Stimulated activated CD4-positive, alpha-beta T cell treated with anti-CD3 and anti-CD28 coated beads, TNF-alpha, amount 100 ng/mL, for 24 hours (primary cell): ENCODE data around the gene PRKAR1B.
"Not testable (repeated sequence)": the region's sequence is repeated elsewhere in the genome, so short reads cannot be mapped to it uniquely, and the experiment has no call there.

ENCODE experiments used
- DNase-seq, 3 experiments: peaks; one replicate each; pipeline ENCODE4 v3.0.0-alpha.2; 2020; ENCODE audit warnings: low read depth in 3 of 3

The PRKAR1B gene

DNA sequence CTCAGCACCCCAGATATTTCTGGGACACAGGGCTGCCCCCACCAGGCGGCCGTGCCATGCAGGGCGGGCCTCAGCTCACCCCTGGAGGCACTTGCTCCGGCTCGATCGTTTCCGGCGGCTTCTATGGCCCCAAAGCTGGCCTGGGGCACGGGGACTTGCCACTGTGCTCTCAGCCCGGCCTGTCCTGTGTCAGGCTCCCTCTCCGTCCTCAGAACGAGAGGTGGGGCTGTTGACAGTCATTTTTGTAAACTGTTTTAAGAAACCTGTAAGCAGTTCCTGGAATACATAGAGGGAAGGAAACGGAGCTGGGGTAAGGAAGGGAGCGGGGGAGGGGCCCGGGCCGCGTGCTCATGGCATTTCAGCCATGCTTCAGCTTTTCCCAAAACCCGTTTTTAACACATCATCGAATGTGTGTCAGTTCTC lies 30.7 kb upstream of the PRKAR1B start:
- no peak for DNase-seq

GRCh38 chr7:756928-757560 lies 30.0 kb upstream of the PRKAR1B start:
- DNase-seq = no peak

GRCh38 chr7:756231-756927 lies 29.3 kb upstream of the PRKAR1B start:
- DNase-seq = no peak

DNA sequence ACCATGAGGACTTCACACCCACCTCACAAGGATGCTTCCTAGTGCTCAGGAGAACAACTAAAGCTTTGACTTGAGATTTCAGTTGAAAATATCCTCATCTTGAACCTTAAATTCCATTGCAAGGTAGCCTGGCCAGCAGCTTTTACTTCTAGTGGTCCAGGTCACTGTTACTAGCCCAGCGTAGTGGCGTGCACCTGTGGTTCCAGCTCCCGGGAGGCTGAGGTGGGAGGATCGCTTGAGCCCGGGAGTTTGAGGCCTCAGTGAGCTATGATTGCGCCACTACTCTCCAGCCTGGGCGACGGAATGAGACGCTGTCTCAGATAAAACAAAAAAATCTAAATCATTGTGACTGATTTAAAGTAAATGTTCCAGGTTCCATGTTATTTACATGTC lies 28.3 kb upstream of the PRKAR1B start:
- no peak for DNase-seq

DNA sequence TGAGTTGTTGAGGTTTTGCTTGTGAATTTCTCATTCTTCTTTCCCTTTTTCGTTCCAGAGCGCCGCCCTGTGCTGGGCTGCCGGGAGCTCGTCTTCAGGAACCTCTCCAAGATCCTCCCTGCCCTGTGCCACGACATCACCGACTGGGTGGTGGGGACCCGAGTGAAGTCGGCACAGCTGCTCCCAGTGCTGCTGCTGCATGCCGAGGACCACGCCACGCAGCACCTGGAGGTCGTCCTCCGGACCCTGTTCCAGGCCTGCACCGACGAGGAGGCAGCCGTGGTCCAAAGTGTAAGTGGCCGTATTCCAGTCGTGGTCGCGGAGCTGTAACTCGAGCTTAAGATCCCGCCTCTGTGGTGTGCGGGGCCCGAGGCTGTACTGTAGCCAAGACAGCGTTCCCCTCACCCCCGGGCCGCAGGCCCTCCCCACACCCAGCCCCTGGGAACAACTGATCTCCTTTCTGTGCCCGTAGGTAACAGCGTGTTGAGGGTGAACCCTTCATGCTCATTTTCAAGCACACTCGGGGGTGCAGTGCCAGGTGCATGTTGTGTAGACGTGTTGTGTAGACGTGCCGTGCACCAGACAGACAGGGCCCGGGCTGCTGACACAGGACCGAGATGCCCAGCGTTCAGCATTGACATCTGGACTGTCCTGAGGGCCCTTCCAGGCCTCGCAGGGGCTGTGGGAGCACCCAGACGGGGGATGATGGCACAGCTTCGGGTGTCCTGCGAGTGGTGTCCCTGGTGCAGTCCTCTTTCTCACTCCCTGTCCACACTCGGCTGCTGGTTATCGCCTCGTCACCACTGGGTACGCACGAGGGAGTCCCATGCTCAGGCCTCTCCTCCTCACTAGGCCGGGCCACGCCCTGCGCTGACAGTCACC lies 27.7 kb upstream of the PRKAR1B start:
- DNase-seq = no peak

DNA sequence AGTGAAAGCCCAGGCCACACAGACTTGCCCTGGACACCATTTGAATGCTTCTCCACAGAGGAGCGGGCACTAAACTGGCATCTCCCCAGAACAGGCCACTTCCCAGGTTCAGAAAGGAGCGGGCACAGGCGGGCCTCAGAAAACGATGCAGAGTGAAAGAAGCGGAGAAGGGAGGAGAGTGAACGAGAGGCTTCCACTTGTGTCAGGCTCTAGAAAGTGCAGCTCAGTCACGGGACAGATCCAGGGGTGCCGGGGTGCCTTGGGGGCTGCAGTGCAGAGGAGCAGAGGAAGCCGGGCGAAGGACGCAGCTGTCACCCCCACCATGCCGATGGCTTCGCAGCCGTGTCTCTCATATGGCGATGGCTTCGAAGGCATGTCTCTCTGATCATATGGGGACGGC lies 26.1 kb upstream of the PRKAR1B start:
- no peak for DNase-seq

DNA sequence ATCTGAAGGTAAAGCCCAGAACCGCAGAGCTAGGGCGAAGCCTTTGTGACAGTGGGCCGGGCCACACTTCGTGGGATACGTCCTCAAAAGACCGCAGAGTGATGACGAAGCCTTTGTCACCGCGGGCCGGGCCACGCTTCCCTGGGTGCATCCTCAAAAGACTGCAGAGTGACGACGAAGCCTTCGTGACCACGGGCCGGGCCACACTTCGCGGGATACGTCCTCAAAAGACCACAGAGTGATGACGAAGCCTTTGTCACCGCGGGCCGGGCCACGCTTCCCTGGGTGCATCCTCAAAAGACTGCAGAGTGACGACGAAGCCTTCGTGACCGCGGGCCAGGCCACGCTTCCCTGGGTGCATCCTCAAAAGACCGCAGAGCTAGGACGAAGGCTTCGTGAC lies 25.2 kb upstream of the PRKAR1B start:
- DNase-seq = not testable (repeated sequence)

DNA sequence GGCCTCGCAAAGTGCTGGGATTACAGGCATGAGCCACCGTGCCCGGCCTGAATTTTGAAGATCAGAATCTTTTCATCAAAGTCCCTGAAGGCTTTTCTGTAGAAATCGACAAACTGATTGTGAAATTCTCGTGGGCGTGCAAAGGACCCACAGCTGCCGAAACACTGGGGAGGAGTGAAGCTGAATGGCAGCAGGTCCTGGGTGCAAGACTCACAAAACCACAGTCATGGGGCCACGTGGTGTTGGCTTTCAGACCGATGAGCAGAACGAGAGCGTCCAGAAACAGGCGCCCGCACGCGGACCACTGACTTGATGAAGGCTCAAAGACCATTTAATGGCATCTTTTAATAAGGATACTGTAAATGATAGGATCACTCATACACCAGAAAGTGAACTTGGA lies 24.7 kb upstream of the PRKAR1B start:
- no peak for DNase-seq

GRCh38 chr7:750111-750905 lies 23.2 kb upstream of the PRKAR1B start:
- DNase-seq = no peak

- DNase-seq = no peak
Observed at GRCh38 chr7:749140-749551, 22.1 kb upstream of the PRKAR1B start.

GRCh38 chr7:748446-748845 lies 21.4 kb upstream of the PRKAR1B start:
- no peak for DNase-seq

- no peak for DNase-seq
Observed at GRCh38 chr7:747186-747585, 20.1 kb upstream of the PRKAR1B start.

GRCh38 chr7:746155-747061 lies 19.3 kb upstream of the PRKAR1B start:
- DNase-seq = no peak

- no peak for DNase-seq
Observed at GRCh38 chr7:745431-746154, 18.5 kb upstream of the PRKAR1B start.

- no peak for DNase-seq
Observed at GRCh38 chr7:744854-745430, 17.9 kb upstream of the PRKAR1B start.

- DNase-seq = not testable (repeated sequence)
Observed at GRCh38 chr7:744128-744520, 17.0 kb upstream of the PRKAR1B start.

DNA sequence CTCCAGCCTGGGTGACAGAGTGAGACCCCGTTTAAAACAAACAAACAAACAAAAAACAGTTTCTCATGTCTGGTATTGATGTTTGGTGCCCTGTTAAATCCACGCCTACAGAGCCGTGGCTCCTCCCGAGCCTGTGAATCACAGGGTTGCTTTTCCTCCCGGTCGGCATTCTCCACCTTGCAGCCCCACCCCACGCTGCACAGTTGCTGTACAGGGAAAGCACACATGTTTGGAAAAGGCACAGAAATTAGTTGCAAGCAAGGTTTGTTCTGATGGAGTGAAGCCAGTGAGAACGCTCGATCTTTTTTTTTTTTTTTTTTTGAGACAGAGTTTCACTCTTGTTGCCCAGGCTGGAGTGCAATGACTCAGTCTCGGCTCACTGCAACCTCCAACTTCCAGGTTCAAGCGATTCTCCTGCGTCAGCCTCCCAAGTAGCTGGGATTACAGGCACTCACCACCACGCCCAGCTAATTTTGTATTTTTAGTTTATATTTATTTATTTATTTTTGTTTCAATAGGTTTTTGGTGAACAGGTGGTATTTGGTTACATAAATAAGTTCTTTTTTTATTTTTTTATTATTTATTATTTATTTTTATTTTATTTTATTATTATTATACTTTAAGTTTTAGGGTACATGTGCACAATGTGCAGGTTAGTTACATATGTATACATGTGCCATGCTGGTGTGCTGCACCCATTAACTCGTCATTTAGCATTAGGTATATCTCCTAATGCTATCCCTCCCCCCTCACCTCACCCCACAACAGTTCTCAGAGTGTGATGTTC lies 16.5 kb upstream of the PRKAR1B start:
- DNase-seq = not testable (repeated sequence)

GRCh38 chr7:742791-743190 lies 15.7 kb upstream of the PRKAR1B start:
- DNase-seq = no peak

- DNase-seq = no peak
Observed at GRCh38 chr7:741850-742249, 14.8 kb upstream of the PRKAR1B start.
